ENCODE data around the gene ECE1. TPM values are rescaled to one million over a fixed set of nuclear protein-coding genes. Genes with fewer than 3 reads are reported as not detected.
A peak's percentile ranks its signal among the peaks of the same experiment; 100 is the strongest.

The ECE1 gene
- total and polyA plus RNA-seq, 2 of the 13 experiments (the other 11 are each of a cell fraction or from before 2014, with no cell fraction given), result 13.5 to 21.2 TPM

DNA sequence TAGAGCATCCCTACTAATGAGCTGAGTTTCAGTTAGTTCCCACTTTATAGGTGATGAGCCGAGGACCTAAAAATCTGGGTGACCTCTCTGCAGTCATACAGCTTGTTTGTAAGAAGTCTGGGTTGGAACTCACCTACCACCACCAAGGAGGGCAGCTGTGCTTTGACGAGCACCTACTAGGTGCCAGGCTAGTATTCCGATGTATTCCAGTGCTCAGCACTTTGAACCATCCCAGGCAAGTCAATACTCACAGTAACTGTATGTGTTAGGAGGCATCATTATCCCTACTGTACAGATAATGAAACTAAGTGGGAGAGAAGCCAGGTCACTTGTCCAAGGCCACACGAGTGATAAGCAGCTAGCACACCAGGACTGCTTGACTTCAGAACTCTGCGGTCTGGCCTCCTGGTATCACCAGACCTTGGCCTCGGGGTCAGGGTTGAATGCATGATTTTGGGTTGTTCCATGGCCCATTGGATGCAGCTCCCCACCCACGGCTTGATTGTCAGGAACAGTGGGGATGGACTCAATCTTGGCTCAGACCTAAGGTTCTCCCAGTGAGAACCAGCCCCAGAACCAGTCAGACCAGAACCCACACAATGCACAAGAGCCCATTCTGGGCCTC is 20.7 kb downstream of the ECE1 start (continued):
- TF ChIP-seq, protein P1, sequence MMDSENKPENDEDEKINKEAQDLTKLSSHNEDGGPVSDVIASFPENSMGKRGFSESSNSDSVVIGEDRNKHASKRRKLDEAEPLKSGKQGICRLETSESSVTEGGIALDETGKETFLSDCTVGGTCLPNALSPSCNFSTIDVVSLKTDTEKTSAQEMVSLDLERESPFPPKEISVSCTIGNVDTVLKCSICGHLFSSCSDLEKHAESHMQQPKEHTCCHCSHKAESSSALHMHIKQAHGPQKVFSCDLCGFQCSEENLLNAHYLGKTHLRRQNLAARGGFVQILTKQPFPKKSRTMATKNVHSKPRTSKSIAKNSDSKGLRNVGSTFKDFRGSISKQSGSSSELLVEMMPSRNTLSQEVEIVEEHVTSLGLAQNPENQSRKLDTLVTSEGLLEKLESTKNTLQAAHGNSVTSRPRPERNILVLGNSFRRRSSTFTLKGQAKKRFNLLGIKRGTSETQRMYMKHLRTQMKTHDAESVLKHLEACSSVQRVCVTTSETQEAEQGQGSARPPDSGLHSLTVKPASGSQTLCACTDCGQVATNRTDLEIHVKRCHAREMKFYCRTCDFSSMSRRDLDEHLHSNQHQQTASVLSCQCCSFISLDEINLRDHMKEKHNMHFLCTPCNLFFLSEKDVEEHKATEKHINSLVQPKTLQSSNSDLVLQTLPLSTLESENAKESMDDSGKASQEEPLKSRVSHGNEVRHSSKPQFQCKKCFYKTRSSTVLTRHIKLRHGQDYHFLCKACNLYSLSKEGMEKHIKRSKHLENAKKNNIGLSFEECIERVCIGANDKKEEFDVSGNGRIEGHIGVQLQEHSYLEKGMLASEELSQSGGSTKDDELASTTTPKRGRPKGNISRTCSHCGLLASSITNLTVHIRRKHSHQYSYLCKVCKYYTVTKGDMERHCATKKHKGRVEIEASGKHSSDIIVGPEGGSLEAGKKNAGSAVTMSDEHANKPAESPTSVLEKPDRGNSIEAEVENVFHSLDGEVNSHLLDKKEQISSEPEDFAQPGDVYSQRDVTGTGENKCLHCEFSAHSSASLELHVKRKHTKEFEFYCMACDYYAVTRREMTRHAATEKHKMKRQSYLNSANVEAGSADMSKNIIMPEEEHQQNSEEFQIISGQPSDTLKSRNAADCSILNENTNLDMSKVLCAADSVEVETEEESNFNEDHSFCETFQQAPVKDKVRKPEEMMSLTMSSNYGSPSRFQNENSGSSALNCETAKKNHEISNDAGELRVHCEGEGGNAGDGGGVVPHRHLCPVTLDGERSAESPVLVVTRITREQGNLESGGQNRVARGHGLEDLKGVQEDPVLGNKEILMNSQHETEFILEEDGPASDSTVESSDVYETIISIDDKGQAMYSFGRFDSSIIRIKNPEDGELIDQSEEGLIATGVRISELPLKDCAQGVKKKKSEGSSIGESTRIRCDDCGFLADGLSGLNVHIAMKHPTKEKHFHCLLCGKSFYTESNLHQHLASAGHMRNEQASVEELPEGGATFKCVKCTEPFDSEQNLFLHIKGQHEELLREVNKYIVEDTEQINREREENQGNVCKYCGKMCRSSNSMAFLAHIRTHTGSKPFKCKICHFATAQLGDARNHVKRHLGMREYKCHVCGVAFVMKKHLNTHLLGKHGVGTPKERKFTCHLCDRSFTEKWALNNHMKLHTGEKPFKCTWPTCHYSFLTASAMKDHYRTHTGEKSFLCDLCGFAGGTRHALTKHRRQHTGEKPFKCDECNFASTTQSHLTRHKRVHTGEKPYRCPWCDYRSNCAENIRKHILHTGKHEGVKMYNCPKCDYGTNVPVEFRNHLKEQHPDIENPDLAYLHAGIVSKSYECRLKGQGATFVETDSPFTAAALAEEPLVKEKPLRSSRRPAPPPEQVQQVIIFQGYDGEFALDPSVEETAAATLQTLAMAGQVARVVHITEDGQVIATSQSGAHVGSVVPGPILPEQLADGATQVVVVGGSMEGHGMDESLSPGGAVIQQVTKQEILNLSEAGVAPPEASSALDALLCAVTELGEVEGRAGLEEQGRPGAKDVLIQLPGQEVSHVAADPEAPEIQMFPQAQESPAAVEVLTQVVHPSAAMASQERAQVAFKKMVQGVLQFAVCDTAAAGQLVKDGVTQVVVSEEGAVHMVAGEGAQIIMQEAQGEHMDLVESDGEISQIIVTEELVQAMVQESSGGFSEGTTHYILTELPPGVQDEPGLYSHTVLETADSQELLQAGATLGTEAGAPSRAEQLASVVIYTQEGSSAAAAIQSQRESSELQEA (CRISPR knock-in tag; IDR thresholded peaks at IDR 0.05; ENCODE audit: not compliant biosample characterization), result no peak
- TF ChIP-seq HNF4A (CRISPR knock-in tag; IDR thresholded peaks at IDR 0.05) (peak; percentile 98), KDM3A (CRISPR knock-in tag; IDR thresholded peaks at IDR 0.05; ENCODE audit: low read depth) (no peak), ZNF780A (CRISPR knock-in tag; IDR thresholded peaks at IDR 0.05) (no peak), RFXAP (CRISPR knock-in tag; IDR thresholded peaks at IDR 0.05; ENCODE audit: borderline replicate concordance) (no peak; the same call in 1 of the 2 replicates)
- TF ChIP-seq, protein P2, sequence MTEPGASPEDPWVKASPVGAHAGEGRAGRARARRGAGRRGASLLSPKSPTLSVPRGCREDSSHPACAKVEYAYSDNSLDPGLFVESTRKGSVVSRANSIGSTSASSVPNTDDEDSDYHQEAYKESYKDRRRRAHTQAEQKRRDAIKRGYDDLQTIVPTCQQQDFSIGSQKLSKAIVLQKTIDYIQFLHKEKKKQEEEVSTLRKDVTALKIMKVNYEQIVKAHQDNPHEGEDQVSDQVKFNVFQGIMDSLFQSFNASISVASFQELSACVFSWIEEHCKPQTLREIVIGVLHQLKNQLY (CRISPR knock-in tag; IDR thresholded peaks at IDR 0.05), result peak; percentile 83; the same call in 1 of the 2 replicates
- TF ChIP-seq, protein P3, sequence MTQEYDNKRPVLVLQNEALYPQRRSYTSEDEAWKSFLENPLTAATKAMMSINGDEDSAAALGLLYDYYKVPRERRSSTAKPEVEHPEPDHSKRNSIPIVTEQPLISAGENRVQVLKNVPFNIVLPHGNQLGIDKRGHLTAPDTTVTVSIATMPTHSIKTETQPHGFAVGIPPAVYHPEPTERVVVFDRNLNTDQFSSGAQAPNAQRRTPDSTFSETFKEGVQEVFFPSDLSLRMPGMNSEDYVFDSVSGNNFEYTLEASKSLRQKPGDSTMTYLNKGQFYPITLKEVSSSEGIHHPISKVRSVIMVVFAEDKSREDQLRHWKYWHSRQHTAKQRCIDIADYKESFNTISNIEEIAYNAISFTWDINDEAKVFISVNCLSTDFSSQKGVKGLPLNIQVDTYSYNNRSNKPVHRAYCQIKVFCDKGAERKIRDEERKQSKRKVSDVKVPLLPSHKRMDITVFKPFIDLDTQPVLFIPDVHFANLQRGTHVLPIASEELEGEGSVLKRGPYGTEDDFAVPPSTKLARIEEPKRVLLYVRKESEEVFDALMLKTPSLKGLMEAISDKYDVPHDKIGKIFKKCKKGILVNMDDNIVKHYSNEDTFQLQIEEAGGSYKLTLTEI (CRISPR knock-in tag; conservative IDR thresholded peaks at IDR 0.05), result no peak
- TF ChIP-seq, protein P4, sequence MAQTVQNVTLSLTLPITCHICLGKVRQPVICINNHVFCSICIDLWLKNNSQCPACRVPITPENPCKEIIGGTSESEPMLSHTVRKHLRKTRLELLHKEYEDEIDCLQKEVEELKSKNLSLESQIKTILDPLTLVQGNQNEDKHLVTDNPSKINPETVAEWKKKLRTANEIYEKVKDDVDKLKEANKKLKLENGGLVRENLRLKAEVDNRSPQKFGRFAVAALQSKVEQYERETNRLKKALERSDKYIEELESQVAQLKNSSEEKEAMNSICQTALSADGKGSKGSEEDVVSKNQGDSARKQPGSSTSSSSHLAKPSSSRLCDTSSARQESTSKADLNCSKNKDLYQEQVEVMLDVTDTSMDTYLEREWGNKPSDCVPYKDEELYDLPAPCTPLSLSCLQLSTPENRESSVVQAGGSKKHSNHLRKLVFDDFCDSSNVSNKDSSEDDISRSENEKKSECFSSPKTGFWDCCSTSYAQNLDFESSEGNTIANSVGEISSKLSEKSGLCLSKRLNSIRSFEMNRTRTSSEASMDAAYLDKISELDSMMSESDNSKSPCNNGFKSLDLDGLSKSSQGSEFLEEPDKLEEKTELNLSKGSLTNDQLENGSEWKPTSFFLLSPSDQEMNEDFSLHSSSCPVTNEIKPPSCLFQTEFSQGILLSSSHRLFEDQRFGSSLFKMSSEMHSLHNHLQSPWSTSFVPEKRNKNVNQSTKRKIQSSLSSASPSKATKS (CRISPR knock-in tag; IDR thresholded peaks at IDR 0.05), result no peak
- TF ChIP-seq, protein P5, sequence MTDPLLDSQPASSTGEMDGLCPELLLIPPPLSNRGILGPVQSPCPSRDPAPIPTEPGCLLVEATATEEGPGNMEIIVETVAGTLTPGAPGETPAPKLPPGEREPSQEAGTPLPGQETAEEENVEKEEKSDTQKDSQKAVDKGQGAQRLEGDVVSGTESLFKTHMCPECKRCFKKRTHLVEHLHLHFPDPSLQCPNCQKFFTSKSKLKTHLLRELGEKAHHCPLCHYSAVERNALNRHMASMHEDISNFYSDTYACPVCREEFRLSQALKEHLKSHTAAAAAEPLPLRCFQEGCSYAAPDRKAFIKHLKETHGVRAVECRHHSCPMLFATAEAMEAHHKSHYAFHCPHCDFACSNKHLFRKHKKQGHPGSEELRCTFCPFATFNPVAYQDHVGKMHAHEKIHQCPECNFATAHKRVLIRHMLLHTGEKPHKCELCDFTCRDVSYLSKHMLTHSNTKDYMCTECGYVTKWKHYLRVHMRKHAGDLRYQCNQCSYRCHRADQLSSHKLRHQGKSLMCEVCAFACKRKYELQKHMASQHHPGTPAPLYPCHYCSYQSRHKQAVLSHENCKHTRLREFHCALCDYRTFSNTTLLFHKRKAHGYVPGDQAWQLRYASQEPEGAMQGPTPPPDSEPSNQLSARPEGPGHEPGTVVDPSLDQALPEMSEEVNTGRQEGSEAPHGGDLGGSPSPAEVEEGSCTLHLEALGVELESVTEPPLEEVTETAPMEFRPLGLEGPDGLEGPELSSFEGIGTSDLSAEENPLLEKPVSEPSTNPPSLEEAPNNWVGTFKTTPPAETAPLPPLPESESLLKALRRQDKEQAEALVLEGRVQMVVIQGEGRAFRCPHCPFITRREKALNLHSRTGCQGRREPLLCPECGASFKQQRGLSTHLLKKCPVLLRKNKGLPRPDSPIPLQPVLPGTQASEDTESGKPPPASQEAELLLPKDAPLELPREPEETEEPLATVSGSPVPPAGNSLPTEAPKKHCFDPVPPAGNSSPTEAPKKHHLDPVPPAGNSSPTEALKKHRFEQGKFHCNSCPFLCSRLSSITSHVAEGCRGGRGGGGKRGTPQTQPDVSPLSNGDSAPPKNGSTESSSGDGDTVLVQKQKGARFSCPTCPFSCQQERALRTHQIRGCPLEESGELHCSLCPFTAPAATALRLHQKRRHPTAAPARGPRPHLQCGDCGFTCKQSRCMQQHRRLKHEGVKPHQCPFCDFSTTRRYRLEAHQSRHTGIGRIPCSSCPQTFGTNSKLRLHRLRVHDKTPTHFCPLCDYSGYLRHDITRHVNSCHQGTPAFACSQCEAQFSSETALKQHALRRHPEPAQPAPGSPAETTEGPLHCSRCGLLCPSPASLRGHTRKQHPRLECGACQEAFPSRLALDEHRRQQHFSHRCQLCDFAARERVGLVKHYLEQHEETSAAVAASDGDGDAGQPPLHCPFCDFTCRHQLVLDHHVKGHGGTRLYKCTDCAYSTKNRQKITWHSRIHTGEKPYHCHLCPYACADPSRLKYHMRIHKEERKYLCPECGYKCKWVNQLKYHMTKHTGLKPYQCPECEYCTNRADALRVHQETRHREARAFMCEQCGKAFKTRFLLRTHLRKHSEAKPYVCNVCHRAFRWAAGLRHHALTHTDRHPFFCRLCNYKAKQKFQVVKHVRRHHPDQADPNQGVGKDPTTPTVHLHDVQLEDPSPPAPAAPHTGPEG (CRISPR knock-in tag; IDR thresholded peaks at IDR 0.05), result no peak

Measured in HepG2 (cell line).